Lower leg skin (tissue), 3 donors: Measurements from ENCODE around the gene NBAS.

Source experiments
- POLR2A ChIP-seq, 2 donors: fragments of 450-650 bp; IDR thresholded peaks; one replicate each; pipeline ENCODE4 v1.6.1; 2016 to 2017; ENCODE audit warnings: antibody characterized with exemption in 2 of 2, mild to moderate bottlenecking in 1 of 2, moderate library complexity in 1 of 2
- TF ChIP-seq, protein P1 (sequence below), 3 donors: fragments of 450-650 bp; IDR thresholded peaks; one replicate each; pipeline ENCODE4 v1.5.1; 2016; ENCODE audit warnings: antibody characterized with exemption in 3 of 3, mild to moderate bottlenecking in 3 of 3, moderate library complexity in 2 of 3

DNA sequence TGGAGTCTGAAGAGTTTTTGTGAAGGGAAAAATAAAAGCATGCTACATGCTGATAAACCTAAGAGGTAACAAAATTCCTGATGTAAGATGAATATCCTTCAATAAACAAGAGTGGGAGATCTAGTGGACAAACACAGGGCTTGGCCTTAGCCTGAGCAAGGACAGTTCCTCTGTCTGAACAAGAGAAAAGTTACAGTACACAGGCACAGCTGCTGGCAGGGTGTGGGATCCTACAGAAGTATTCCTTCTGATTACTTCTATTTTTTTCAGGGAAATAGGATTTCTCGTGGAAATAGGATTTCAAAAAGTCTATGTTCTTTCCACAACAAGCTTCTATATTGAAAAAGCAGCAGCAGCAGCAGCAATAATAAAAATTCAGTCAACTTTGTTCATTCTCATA lies 54.1 kb downstream of the NBAS start:
- TF ChIP-seq, protein P1, sequence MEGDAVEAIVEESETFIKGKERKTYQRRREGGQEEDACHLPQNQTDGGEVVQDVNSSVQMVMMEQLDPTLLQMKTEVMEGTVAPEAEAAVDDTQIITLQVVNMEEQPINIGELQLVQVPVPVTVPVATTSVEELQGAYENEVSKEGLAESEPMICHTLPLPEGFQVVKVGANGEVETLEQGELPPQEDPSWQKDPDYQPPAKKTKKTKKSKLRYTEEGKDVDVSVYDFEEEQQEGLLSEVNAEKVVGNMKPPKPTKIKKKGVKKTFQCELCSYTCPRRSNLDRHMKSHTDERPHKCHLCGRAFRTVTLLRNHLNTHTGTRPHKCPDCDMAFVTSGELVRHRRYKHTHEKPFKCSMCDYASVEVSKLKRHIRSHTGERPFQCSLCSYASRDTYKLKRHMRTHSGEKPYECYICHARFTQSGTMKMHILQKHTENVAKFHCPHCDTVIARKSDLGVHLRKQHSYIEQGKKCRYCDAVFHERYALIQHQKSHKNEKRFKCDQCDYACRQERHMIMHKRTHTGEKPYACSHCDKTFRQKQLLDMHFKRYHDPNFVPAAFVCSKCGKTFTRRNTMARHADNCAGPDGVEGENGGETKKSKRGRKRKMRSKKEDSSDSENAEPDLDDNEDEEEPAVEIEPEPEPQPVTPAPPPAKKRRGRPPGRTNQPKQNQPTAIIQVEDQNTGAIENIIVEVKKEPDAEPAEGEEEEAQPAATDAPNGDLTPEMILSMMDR (IDR thresholded peaks at IDR 0.05), result no peak
- TF ChIP-seq POLR2A (IDR thresholded peaks at IDR 0.05), result no peak
